GM19193 (cell line): ENCODE results near the gene CCM2L.

Experiments used
- POLR2A ChIP-seq: IDR thresholded peaks from 4 replicates; pipeline ENCODE4 v1.6.1; 2011; ENCODE audit not compliant: insufficient read depth, insufficient read length; ENCODE audit errors: extremely low read depth

The CCM2L gene

DNA sequence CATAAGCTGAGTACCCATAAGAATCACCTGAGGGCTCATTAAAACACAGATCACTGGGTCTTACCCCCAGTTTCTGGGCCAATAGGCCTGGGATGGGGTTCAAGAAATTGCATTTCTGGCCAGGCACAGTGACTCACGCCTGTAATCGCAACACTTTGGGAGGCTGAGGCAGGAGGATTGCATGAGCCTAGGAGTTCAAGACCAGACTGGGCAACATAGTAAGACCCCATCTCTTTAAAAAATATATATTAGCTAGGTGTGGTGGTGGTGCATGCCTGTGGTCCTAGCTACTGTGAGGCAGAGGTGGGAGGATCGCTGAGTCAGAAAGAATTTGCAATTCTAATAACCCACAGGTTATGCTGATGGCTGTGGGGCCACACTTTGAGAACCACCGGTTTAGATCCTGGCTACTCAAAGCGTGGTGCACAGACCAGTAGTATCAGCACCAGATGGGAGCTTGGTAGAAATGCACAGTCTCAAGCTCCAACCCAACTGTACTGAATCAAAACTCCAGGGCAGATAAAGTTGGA lies 2.0 kb downstream of the CCM2L start:
- TF ChIP-seq POLR2A: no peak

- no peak for TF ChIP-seq POLR2A
Observed at GRCh38 chr20:32013326-32013725, 3.1 kb downstream of the CCM2L start.

DNA sequence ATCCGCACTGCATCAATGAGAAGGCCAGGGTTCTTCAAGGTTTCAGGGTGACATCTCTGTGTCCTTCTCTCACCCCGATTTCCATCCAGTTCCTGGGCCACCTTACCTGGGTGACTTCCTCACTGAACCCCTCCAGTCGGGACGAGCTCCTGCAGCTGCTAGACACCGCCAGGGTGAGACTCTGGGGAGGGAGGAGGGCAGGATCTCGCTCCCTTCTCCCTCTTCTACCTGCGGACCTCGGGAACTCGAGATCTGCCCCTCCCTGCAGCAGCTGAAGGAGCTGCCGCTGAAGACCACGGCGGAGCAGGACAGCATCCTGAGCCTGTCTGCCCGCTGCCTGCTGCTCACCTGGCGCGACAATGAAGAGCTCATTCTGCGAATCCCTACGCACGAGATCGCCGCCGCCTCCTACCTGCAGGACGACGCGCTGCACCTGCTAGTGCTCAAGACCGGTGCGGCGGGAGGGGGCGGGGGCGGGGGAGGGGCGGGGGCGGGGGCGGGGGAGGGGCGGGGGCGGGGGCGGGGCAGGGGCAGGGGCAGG lies 7.5 kb downstream of the CCM2L start:
- TF ChIP-seq POLR2A: no peak

GRCh38 chr20:32018269-32019155 lies 8.3 kb downstream of the CCM2L start:
- TF ChIP-seq POLR2A: no peak

GRCh38 chr20:32019156-32019510 lies 8.9 kb downstream of the CCM2L start:
- TF ChIP-seq POLR2A: no peak

- no peak for TF ChIP-seq POLR2A
Observed at GRCh38 chr20:32019563-32020463, 9.6 kb downstream of the CCM2L start.

DNA sequence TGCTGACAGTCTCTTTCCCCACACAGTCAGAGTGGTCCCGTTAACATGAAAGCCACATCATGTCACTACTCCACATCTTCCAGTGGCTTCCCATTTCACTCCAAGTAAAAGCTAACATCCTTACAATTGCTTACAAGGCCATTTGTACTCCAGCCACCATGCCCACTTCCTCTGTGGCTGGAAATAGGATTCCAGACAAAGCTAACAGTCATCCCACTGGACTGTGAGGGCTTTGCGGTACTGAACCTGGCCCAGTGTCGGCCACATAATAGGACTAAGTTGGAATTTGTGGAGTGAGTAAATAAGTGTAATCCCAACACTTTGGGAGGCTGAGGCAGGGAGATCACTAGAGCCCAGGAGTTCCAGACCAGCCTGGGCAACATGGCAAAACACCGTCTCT lies 10.9 kb downstream of the CCM2L start:
- TF ChIP-seq POLR2A: no peak

GRCh38 chr20:32024683-32025295 lies 14.6 kb downstream of the CCM2L start:
- no peak for TF ChIP-seq POLR2A

DNA sequence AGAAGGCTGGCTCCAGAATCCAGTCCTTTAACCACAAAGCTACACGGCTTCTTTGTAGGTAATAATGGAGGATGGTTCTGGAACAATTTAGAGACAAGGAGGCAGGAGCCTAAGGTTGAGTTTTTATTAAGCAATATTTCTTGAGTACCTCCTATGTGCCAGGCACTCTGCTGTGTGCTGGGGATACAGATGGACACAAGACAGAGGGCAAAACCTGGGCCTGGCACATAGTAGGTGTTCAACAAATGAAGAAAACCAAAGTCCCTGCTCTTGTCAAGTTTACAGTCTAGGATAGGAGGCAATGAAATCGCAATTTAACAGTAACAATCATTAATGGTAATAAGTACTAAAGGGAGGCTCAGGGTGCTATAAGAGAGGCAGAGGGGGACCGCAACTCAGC lies 17.4 kb downstream of the CCM2L start:
- no peak for TF ChIP-seq POLR2A

GRCh38 chr20:32028647-32029372 lies 18.6 kb downstream of the CCM2L start:
- TF ChIP-seq POLR2A: no peak

DNA sequence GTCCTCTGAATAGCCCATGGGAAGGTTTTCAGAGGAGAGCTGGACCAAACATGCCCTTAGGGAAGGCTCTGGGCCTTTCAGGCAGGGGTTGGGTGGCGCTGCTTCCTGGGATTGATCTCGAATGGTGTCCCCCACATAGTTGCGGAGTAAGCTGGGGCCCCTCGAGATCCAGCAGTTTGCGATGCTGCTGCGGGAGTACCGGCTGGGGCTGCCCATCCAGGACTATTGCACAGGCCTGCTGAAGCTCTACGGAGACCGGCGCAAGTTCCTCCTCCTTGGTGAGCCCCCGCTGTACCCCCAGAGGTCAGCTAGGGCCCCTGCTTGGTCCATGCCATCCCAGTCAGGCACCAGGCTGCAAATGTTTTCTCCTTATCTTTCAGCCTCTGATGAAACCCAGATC lies 19.3 kb downstream of the CCM2L start:
- no peak for TF ChIP-seq POLR2A

GRCh38 chr20:32031007-32031958 lies 21.0 kb downstream of the CCM2L start:
- TF ChIP-seq POLR2A: no peak

GRCh38 chr20:32033316-32033715 lies 23.1 kb downstream of the CCM2L start:
- TF ChIP-seq POLR2A: no peak
